Measurements from ENCODE around the gene TRAF1. TPM values are rescaled to one million over a fixed set of nuclear protein-coding genes. Genes with fewer than 3 reads are reported as not detected.

Gene TRAF1
- total and polyA plus RNA-seq, 10 of the 15 experiments (the other 5 are each of a cell fraction or from before 2014, with no cell fraction given), result 13.8 to 163 (median 128) TPM

DNA sequence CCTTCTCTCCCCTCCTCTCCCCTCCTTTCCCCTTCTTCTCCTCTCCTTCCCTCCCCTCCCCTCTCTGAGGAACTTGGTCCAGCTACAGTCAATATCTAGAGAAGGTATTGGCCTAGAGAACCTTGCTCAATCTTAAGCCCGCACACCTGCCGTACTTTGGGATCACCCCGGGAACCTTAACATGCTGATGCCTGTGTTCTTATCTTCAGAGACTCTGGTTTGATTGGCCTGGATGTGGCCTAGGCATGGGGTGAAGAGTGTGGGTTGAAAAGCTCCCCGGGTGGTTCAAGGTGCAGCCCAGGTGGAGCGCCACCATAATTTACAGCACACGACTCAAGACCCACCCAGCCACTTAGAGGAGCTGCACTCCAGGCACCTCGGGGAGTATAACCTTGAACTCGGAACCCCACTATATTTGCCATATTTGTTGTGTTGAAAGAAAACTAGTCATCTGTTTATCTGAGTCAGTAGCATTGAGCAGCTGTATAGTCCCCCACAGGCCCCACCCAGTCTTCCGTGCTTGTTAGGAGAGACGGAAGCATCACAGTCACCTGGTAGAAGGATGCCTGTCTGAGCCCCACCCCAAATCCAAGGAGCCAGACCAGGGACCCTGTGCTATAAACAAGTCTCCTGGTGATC, 35.2 kb downstream of the TRAF1 start:
- ChIA-PET CTCF (interaction anchor here (1.4 to 3.0 kb wide), 8 partner anchors 11 to 89 kb away, joined by 3 to 13 read pairs (median 4); no protein-coding TSS in a partner anchor), SMC1A (ENCODE audit: uncharacterized antibody, unreplicated experiment) (interaction anchor here (0.9 to 23.6 kb wide), 5 partner anchors 8 to 61 kb away, joined by 3 to 522 read pairs (median 5); partner anchors contain the start of gene TRAF1), RAD21 (ENCODE audit: unreplicated experiment) (interaction anchor here (0.8 to 8.7 kb wide), 5 partner anchors 32 to 136 kb away, joined by 4 to 104 read pairs (median 8); partner anchors contain the start of gene TRAF1), POLR2A (interaction anchor here (1.1 to 15.6 kb wide), 5 partner anchors 10 to 169 kb away, joined by 3 to 383 read pairs (median 7); partner anchors contain the start of genes PHF19 and TRAF1)
- Histone ChIP-seq H3K36me3 (ENCODE audit: control insufficient read depth in 2 of 2, insufficient read depth in 2 of 2, low read length in 1 of 2) (no peaks in the 10 kb centered on the region), H3K9me3 (replicated peaks; ENCODE audit: control insufficient read depth, insufficient read depth, low read length) (no peaks in the 10 kb centered on the region), H3K4me3 (peak overlapping the region; percentile 15; the same call in 1 of the 2 replicates), H2AFZ (ENCODE audit: control insufficient read depth, low read depth, low read length) (no peak overlapping the region; the same call in 1 of the 2 replicates), H3K4me2 (ENCODE audit: control insufficient read depth, insufficient read depth) (peak overlapping the region; percentile 87), H4K20me1 (ENCODE audit: control insufficient read depth, insufficient read depth) (no peaks in the 10 kb centered on the region), H3K79me2 (ENCODE audit: control insufficient read depth, insufficient read depth, low read length) (no peaks in the 10 kb centered on the region), H3K9ac (ENCODE audit: control insufficient read depth, insufficient read depth, low read length) (peak overlapping the region; percentile 65; the same call in 1 of the 2 replicates), H3K27ac (ENCODE audit: control insufficient read depth, insufficient read depth) (peak overlapping the region; percentile 94), H3K4me1 (ENCODE audit: control insufficient read depth, insufficient read depth, low read length) (peaks cover 50% of the 10 kb centered on the region), H3K27me3 (replicated peaks in 1 of 2; ENCODE audit: control insufficient read depth in 2 of 2, insufficient read depth in 2 of 2, low read length in 1 of 2) (no peaks in the 10 kb centered on the region)
- BruUV-seq (replicated peaks), result no TSS peak
- intact Hi-C loops (cut with micrococcal nuclease; ENCODE audit: unreplicated experiment), result no loop called here
- FAIRE-seq (no peak), ATAC-seq (no peak), DNase-seq (ENCODE audit: low read depth, low spot score) (no peak)
- 87% methylated on average over 10 of the region's 10 CpGs for WGBS (ENCODE audit: insufficient coverage, insufficient replicate concordance, low lambda C conversion rate, missing lambda C conversion rate)
- in situ Hi-C loops (cut with MboI), result no loop called here
- TF ChIP-seq TCF3 (IDR thresholded peaks at IDR 0.05; ENCODE audit: borderline replicate concordance, insufficient read depth, low read depth, low read length) (no peak), ZNF24 (IDR thresholded peaks at IDR 0.05) (no peak), TCF12 (IDR thresholded peaks at IDR 0.05; ENCODE audit: low read depth, low read length) (no peak), ATF7 (IDR thresholded peaks at IDR 0.05; ENCODE audit: low read depth) (no peak), BCL3 (IDR thresholded peaks at IDR 0.05; ENCODE audit: borderline replicate concordance, insufficient read depth, low read depth, low read length, poor library complexity, severe bottlenecking) (no peak), TAF1 (IDR thresholded peaks at IDR 0.05; ENCODE audit: borderline replicate concordance, low read depth, low read length) (no peak), MLLT1 (IDR thresholded peaks at IDR 0.05) (peak; percentile 79; the same call in 1 of the 2 replicates)
